Cardiac fibroblast (primary cell): Measurements from ENCODE around the gene CERS5.

ENCODE experiments used
- DNase-seq, 2 donors: peaks; one replicate each; pipeline versions ENCODE4 v3.0.0 to v3.0.0-alpha.2; 2010; ENCODE audit warnings: low read depth in 2 of 2
- H3K4me3 ChIP-seq, 2 donors: replicated peaks in 1 of 2; 1 replicate in 1 of 2; 2 replicates in 1 of 2; pipeline ENCODE4 v1.5.1; 2011; ENCODE audit warnings: low read depth in 2 of 2, low read length in 2 of 2, mild to moderate bottlenecking in 2 of 2, moderate library complexity in 1 of 2
- CTCF ChIP-seq: IDR thresholded peaks from one replicate; pipeline ENCODE4 v1.5.1; 2011; ENCODE audit warnings: low read depth, mild to moderate bottlenecking, low read length, inconsistent platforms

CERS5 gene

GRCh38 chr12:50196537-50196936 lies 29.4 kb upstream of the CERS5 start:
- DNase-seq = no peak
- TF ChIP-seq CTCF = no peak
- H3K4me3 ChIP-seq = no peak overlapping the region

GRCh38 chr12:50195832-50196231 lies 28.7 kb upstream of the CERS5 start:
- H3K4me3 ChIP-seq = no peak overlapping the region
- DNase-seq = no peak
- no peak for TF ChIP-seq CTCF

- peak; percentile 55 to 63 for DNase-seq
- TF ChIP-seq CTCF = no peak
- H3K4me3 ChIP-seq = no peak overlapping the region
These were observed 25.7 kb upstream of the CERS5 start for GRCh38 chr12:50192908-50193307.

- no peak for DNase-seq
- no peak for TF ChIP-seq CTCF
- H3K4me3 ChIP-seq = no peak overlapping the region
These were observed 25.1 kb upstream of the CERS5 start for GRCh38 chr12:50192236-50192635.

GRCh38 chr12:50190859-50191258 lies 23.7 kb upstream of the CERS5 start:
- DNase-seq = no peak
- TF ChIP-seq CTCF = no peak

GRCh38 chr12:50188875-50189575 lies 21.9 kb upstream of the CERS5 start:
- no peak for DNase-seq
- TF ChIP-seq CTCF = no peak

More at GRCh38 chr12:50190859-50191258, 23.7 kb upstream of the CERS5 start:
- H3K4me3 ChIP-seq = no peak overlapping the region

More at GRCh38 chr12:50188875-50189575, 21.9 kb upstream of the CERS5 start:
- H3K4me3 ChIP-seq = no peak overlapping the region
